K562 (cell line): ENCODE measurements around the gene CCDC9B. TPM values are rescaled to one million over a fixed set of nuclear protein-coding genes. Genes with fewer than 3 reads are reported as not detected.

Experiments used
- C11orf30 ChIP-seq: fragments of 450-650 bp; IDR thresholded peaks from 2 replicates; pipeline ENCODE4 v1.6.1; 2016; ENCODE audit warnings: low read depth, mild to moderate bottlenecking
- CHAMP1 ChIP-seq: fragments of 450-650 bp; IDR thresholded peaks from 2 replicates; pipeline ENCODE4 v1.6.1; 2016; ENCODE audit warnings: mild to moderate bottlenecking
- CXXC5 ChIP-seq: fragments of 250-450 bp; sonication (Bioruptor Pico); IDR thresholded peaks from 2 replicates; pipeline ENCODE4 v1.8.0; 2022; ENCODE audit warnings: inconsistent platforms, mild to moderate bottlenecking, moderate library complexity
- TFAP4 ChIP-seq: sonication (generic); formaldehyde crosslinking; IDR thresholded peaks from 2 replicates; pipeline ENCODE4 v1.8.0; 2022; ENCODE audit warnings: missing genetic modification reagents, mild to moderate bottlenecking, moderate library complexity, borderline replicate concordance
- ZHX1 ChIP-seq: fragments of 150-350 bp; conservative IDR thresholded peaks from 2 replicates; pipeline ENCODE4 v1.6.1; 2014; ENCODE audit warnings: low read length
- polyA plus RNA-seq, 8 experiments: library from polyadenylated mRNA; depleted of rRNA in 4 of 8; stranded (reverse) in 5 of 8; unstranded in 3 of 8; fragments of >200 nt; fragmentation: Nextera tagmentation in 2 of 8; fragmentation: Illumina TruSeq in 1 of 8; extraction: Ambion mirVana in 2 of 8; extraction: Trizol in 1 of 8; gene quantifications; 2 replicates each; pipeline versions ENCODE4 v1.2.1 to v1.2.3, GENCODE V29; 2011 to 2014; ENCODE audit warnings: inconsistent platforms in 1 of 8, missing spikeins in 1 of 8
- total RNA-seq, 7 experiments: library from RNA; depleted of rRNA in 6 of 7; stranded (reverse); fragments of >200 nt in 6 of 7; fragmentation: Illumina TruSeq in 2 of 7; extraction: Trizol in 2 of 7; gene quantifications; 2 replicates each; pipeline versions ENCODE4 v1.2.1 to v1.2.3, GENCODE V29; 2011 to 2021; ENCODE audit warnings: low replicate concordance in 1 of 7
- TF ChIP-seq, protein P1 (sequence below): sonication (generic); formaldehyde crosslinking; IDR thresholded peaks from 2 replicates; pipeline ENCODE4 v1.8.1; 2023; ENCODE audit warnings: mild to moderate bottlenecking, missing genetic modification reagents, moderate library complexity
- TF ChIP-seq, protein P2 (sequence below), 2 experiments: fragments of 450-650 bp; conservative IDR thresholded peaks; 2 replicates each; pipeline ENCODE4 v1.6.1; 2017; ENCODE audit warnings: mild to moderate bottlenecking in 2 of 2, moderate library complexity in 2 of 2
- TF ChIP-seq, protein P3 (sequence below): sonication (generic); formaldehyde crosslinking; IDR thresholded peaks from 2 replicates; pipeline ENCODE4 v1.8.0; 2022; ENCODE audit warnings: mild to moderate bottlenecking, missing genetic modification reagents
- TF ChIP-seq, protein P4 (sequence below), 2 experiments: IDR thresholded peaks; 2 replicates each; pipeline ENCODE4 v1.6.1; 2011; ENCODE audit warnings: borderline replicate concordance in 1 of 2, control low read depth in 1 of 2, low read depth in 1 of 2, low read length in 1 of 2, mild to moderate bottlenecking in 1 of 2, mixed read lengths in 1 of 2, moderate library complexity in 1 of 2; ENCODE audit not compliant: insufficient read depth in 1 of 2, insufficient read length in 1 of 2, poor library complexity in 1 of 2, severe bottlenecking in 1 of 2; ENCODE audit errors: extremely low read depth in 1 of 2

Gene CCDC9B
- total and polyA plus RNA-seq, 9 of the 15 experiments (the other 6 are each of a cell fraction or from before 2014, with no cell fraction given), result 0.01 to 0.47 (median 0.15) TPM; not detected in 1

DNA sequence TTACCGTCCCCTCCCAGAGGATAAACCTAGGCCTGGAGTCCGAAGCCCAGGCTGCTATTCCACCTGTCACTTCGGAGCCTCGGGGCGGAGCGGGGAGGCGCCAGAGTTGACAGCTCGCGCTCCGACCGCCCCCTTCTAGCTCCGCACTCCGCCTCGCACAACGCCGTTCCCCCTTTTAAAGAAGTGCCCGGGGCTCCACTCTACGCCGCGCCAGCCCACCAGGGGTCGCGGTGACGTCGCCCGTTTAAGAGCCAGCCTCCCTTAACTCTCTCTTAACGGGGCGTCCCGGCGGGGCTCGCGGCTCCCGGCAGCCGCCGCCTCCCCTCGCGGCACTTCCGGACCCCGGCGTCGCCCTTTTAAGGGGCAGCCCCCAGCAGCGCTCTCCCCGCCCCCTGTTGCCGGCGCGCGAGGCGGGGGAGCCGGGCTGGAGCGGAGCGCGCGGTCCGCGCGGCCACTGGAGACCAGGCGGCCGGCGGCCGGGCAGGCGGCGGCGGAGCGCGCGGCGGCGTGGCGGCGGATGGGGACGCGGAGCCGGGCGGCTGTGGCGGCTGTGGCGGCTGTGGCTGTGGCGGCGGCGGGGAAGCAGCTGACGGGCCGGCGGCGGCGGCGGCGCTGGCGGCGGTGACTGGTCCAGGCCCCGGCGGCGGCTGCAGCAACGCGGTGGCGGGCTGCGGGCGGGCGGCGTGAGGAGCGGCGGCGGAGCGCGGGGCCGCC is 17.3 kb downstream of the CCDC9B start, which contains the start of gene INAFM2 (continued):
- TF ChIP-seq, protein P1, sequence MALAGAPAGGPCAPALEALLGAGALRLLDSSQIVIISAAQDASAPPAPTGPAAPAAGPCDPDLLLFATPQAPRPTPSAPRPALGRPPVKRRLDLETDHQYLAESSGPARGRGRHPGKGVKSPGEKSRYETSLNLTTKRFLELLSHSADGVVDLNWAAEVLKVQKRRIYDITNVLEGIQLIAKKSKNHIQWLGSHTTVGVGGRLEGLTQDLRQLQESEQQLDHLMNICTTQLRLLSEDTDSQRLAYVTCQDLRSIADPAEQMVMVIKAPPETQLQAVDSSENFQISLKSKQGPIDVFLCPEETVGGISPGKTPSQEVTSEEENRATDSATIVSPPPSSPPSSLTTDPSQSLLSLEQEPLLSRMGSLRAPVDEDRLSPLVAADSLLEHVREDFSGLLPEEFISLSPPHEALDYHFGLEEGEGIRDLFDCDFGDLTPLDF (CRISPR knock-in tag), result peak; percentile 80; the same call in 1 of the 2 replicates
- TF ChIP-seq CXXC5 (CRISPR knock-in tag), result peak; percentile 97
- TF ChIP-seq CHAMP1, result no peak
- TF ChIP-seq, protein P2, sequence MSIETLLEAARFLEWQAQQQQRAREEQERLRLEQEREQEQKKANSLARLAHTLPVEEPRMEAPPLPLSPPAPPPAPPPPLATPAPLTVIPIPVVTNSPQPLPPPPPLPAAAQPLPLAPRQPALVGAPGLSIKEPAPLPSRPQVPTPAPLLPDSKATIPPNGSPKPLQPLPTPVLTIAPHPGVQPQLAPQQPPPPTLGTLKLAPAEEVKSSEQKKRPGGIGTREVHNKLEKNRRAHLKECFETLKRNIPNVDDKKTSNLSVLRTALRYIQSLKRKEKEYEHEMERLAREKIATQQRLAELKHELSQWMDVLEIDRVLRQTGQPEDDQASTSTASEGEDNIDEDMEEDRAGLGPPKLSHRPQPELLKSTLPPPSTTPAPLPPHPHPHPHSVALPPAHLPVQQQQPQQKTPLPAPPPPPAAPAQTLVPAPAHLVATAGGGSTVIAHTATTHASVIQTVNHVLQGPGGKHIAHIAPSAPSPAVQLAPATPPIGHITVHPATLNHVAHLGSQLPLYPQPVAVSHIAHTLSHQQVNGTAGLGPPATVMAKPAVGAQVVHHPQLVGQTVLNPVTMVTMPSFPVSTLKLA (conservative IDR thresholded peaks at IDR 0.05), result peak; percentile 72 to 86
- TF ChIP-seq, protein P3, sequence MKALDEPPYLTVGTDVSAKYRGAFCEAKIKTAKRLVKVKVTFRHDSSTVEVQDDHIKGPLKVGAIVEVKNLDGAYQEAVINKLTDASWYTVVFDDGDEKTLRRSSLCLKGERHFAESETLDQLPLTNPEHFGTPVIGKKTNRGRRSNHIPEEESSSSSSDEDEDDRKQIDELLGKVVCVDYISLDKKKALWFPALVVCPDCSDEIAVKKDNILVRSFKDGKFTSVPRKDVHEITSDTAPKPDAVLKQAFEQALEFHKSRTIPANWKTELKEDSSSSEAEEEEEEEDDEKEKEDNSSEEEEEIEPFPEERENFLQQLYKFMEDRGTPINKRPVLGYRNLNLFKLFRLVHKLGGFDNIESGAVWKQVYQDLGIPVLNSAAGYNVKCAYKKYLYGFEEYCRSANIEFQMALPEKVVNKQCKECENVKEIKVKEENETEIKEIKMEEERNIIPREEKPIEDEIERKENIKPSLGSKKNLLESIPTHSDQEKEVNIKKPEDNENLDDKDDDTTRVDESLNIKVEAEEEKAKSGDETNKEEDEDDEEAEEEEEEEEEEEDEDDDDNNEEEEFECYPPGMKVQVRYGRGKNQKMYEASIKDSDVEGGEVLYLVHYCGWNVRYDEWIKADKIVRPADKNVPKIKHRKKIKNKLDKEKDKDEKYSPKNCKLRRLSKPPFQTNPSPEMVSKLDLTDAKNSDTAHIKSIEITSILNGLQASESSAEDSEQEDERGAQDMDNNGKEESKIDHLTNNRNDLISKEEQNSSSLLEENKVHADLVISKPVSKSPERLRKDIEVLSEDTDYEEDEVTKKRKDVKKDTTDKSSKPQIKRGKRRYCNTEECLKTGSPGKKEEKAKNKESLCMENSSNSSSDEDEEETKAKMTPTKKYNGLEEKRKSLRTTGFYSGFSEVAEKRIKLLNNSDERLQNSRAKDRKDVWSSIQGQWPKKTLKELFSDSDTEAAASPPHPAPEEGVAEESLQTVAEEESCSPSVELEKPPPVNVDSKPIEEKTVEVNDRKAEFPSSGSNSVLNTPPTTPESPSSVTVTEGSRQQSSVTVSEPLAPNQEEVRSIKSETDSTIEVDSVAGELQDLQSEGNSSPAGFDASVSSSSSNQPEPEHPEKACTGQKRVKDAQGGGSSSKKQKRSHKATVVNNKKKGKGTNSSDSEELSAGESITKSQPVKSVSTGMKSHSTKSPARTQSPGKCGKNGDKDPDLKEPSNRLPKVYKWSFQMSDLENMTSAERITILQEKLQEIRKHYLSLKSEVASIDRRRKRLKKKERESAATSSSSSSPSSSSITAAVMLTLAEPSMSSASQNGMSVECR (CRISPR knock-in tag), result peak; percentile 88
- 0 out of 2 replicates have a peak, but pooled peaks have one; percentile 36 for TF ChIP-seq ZHX1
- no peak for TF ChIP-seq C11orf30
- TF ChIP-seq TFAP4, result peak; percentile 86
- TF ChIP-seq, protein P4, sequence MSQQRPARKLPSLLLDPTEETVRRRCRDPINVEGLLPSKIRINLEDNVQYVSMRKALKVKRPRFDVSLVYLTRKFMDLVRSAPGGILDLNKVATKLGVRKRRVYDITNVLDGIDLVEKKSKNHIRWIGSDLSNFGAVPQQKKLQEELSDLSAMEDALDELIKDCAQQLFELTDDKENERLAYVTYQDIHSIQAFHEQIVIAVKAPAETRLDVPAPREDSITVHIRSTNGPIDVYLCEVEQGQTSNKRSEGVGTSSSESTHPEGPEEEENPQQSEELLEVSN (IDR thresholded peaks at IDR 0.05; ENCODE audit: borderline replicate concordance in 1 of 2, extremely low read depth in 1 of 2, insufficient read depth in 1 of 2, insufficient read length in 1 of 2, low read depth in 1 of 2, low read length in 1 of 2, poor library complexity in 1 of 2, severe bottlenecking in 1 of 2), result peak; percentile 80 to 91
